SU-DHL-6 (cell line): ENCODE data around the gene PGLYRP2.

Experiments
- EZH2phosphoT487 ChIP-seq: fragments of 200-600 bp; sonication (generic), shearing (Covaris generic); conservative IDR thresholded peaks from 2 replicates; pipeline ENCODE4 v1.6.1; 2018; ENCODE audit warnings: mild to moderate bottlenecking, antibody characterized with exemption, low read length, moderate library complexity, mixed read lengths
- TF ChIP-seq, protein P1 (sequence below): fragments of 200-600 bp; sonication (generic); IDR thresholded peaks from one replicate; pipeline ENCODE4 v1.5.1; 2017; ENCODE audit warnings: antibody characterized with exemption, mild to moderate bottlenecking, low read length, moderate library complexity; ENCODE audit not compliant: insufficient read depth, poor library complexity, severe bottlenecking

DNA sequence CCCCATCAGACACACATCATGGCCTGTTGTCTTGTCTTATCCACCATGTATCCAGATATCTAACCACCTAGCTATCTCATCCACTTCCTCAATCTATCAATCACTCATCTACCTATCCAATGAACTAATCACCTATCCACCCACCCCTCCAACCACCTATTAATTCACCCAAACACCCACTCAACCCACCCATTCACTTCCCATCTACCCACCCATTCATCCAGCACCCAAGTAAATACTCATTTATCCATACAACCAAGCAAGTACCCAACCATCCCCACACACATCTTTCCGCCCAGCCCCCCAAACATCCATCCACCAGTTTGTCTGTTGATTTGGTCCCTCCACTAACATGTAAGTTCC is 28.8 kb downstream of the PGLYRP2 start:
- TF ChIP-seq EZH2phosphoT487, result no peak
- TF ChIP-seq, protein P1, sequence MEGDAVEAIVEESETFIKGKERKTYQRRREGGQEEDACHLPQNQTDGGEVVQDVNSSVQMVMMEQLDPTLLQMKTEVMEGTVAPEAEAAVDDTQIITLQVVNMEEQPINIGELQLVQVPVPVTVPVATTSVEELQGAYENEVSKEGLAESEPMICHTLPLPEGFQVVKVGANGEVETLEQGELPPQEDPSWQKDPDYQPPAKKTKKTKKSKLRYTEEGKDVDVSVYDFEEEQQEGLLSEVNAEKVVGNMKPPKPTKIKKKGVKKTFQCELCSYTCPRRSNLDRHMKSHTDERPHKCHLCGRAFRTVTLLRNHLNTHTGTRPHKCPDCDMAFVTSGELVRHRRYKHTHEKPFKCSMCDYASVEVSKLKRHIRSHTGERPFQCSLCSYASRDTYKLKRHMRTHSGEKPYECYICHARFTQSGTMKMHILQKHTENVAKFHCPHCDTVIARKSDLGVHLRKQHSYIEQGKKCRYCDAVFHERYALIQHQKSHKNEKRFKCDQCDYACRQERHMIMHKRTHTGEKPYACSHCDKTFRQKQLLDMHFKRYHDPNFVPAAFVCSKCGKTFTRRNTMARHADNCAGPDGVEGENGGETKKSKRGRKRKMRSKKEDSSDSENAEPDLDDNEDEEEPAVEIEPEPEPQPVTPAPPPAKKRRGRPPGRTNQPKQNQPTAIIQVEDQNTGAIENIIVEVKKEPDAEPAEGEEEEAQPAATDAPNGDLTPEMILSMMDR, result no peak
